Omental fat pad (tissue), 4 donors: Measurements from ENCODE around the gene CCRL2. TPM values are rescaled to one million over a fixed set of nuclear protein-coding genes. Genes with fewer than 3 reads are reported as not detected.

Experiments used
- ATAC-seq: fragments of 150-250 bp; one replicate; pipeline ENCODE4 v1.9.1; 2016; ENCODE audit warnings: mild to moderate bottlenecking, moderate library complexity; ENCODE audit not compliant: low FRiP score
- DNase-seq: peaks from one replicate; pipeline ENCODE4 v3.0.0-alpha.2; 2019; ENCODE audit warnings: low spot score
- CTCF ChIP-seq, 3 donors: fragments of 450-650 bp; IDR thresholded peaks; one replicate each; pipeline ENCODE4 v1.5.1; 2016 to 2017; ENCODE audit warnings: antibody characterized with exemption in 3 of 3, mild to moderate bottlenecking in 3 of 3, moderate library complexity in 2 of 3
- total RNA-seq, 4 donors: library from RNA; depleted of rRNA; stranded (reverse); fragments of >200 nt; gene quantifications; one replicate each; pipeline ENCODE4 v1.1.0, GENCODE V29; 2016

The CCRL2 gene
- total RNA-seq, 4 donors from 2014 or later: 6.8 to 17.8 (median 12.8) TPM

- peak; percentile 50 for DNase-seq
- no peak for ATAC-seq
- no peak for TF ChIP-seq CTCF (IDR thresholded peaks at IDR 0.05)
Observed at GRCh38 chr3:46406443-46406787, 644 bp upstream of the CCRL2 start.

- DNase-seq (no peak), ATAC-seq (no peak)
- no peak for TF ChIP-seq CTCF (IDR thresholded peaks at IDR 0.05)
Observed at GRCh38 chr3:46407970-46408369, 911 bp downstream of the CCRL2 start.

GRCh38 chr3:46408853-46409252 lies 1.8 kb downstream of the CCRL2 start:
- ATAC-seq: no peak
- TF ChIP-seq CTCF (IDR thresholded peaks at IDR 0.05): no peak

GRCh38 chr3:46409739-46410489 lies 2.9 kb downstream of the CCRL2 start:
- no peak for TF ChIP-seq CTCF (IDR thresholded peaks at IDR 0.05)
- no peak for DNase-seq
- ATAC-seq: no peak

More at GRCh38 chr3:46408853-46409252, 1.8 kb downstream of the CCRL2 start:
- DNase-seq: no peak

GRCh38 chr3:46410669-46411068 lies 3.6 kb downstream of the CCRL2 start:
- no peak for DNase-seq
- ATAC-seq: no peak
- no peak for TF ChIP-seq CTCF (IDR thresholded peaks at IDR 0.05)

- TF ChIP-seq CTCF (IDR thresholded peaks at IDR 0.05): no peak
- DNase-seq (no peak), ATAC-seq (no peak)
Observed at GRCh38 chr3:46411271-46411670, 4.2 kb downstream of the CCRL2 start.

DNA sequence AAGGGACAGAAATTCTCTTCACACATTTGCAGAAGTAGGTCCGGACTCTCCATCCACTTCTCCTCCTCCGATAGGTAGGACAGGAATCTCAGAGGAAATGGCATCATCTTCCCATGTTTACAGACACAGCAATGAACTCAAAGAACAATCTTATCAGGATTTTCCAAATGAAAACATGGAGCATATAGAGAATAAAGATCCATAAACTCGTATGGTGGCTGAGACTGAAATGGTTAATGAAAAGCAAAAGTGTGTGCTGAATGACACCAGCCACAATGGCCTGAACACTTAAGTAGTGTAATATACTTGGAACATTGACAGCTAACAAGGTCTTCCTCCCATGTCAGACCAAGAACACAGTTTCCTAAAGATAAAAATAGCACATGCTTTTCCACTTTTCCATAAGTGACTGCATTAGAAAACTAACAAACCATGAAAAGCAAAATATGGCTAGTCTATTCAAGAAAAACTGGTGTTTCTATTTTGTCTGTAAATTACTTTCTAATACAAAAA lies 5.8 kb downstream of the CCRL2 start:
- DNase-seq: no peak
- no peak for ATAC-seq
- TF ChIP-seq CTCF (IDR thresholded peaks at IDR 0.05): no peak
